Putamen (tissue), 1 donor: ENCODE measurements around the gene PTPRG.
A peak's percentile ranks its signal among the peaks of the same experiment; 100 is the strongest.

Source experiments
- DNase-seq: peaks from one replicate; pipeline ENCODE4 v3.0.0-alpha.2; 2016; ENCODE audit warnings: low spot score

The PTPRG gene

DNA sequence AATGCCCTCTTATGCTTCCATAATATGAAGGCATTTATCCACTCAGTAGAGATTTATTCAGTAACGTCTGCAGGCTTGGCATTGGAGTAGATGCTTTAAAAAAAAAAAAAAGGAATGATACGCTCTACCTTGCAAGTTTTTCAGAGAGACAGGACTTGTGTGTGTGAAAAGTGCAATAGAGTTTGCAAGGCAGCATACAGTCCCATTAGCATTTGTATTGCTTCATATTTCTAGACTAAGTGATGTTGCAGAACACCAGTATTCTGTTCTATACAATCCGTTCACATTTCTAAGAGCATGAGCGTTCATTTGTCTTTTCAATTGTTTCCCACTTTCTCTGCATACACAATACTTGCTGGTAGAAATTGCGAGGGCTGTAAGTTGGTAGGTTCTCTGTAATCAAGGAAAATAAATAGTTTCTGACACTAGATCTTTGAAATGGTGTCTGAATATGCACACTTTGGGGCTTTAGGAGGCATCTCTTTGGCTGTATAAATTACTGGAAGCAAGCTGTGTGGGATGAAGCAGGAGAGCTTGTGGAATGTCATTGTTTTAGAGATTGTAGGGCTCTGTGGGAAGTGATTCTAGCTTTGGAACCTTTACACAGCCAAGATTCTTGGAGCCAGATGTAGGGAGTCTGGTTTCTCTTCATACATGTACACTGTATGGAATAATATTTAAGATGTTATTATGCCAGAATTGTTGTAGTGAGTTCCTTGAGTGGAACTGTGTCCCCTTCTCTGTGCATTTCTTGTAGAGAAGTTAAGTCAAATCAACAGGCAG is 549.3 kb downstream of the PTPRG start:
- DNase-seq = no peak

DNA sequence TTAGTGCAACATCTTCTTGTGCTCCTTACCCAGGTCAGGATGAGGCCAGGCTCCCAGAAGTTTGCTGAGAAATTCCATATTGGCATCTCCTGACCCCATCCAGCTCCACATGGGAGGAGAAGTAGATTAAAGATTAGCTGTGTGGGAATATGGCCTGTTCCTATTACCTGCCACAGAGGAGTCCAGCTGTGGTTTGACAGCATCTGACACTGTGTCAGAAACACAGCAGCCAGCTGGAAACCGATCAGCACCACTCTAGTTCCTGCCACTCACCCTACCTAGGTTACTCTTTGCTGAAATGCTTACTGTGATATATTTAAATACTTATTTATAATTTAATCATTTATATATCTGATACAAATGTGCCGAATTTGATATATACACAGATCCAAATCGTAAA is 551.7 kb downstream of the PTPRG start:
- no peak for DNase-seq

DNA sequence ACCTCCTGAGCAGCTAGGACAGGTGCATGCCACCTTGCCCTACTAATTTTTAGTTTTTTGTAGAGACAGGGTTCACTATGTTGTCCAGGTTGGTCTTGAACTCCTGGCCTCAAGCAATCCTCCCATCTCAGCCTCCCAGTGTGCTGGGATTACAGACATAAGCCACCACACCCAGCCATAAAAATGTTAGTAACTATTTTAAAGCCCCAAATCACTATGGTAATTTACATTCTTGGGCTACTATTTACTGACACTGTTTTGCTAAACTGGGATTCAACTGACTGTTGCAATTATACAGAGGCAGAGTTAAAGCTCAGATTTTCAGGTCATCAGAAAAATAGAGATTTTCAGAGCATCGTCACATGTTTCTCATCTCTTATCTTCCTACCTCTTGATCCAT is 553.4 kb downstream of the PTPRG start:
- no peak for DNase-seq

DNA sequence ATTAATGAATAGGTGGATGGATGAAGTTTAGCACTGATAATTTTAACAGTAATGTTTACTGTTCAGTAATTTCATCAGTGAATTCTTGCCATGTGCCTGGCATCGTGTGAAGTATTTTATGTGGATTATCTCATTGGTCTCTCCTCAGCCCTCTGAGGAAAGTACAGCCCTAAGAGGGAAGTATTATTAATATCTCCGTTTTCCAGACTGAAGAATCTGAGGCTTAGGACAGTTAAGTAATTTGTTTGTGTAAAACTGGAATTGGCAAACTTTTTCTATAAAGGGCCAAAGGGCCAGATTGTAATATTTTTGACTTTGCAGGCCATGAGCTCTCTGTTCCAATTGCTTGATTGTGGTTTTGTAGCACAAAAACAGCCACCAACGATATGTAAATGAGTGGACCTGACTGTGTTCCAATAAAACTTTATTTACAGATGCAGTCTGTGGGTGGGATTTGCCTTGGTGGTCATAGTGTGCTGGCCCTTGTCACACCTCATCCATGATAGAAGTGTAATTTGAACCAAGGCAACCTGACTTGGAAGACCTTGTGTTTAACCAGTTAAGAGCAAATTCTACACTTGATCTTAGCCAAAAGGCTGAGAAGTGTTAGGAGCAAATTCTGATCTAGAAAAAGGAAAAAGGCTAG is 556.7 kb downstream of the PTPRG start:
- no peak for DNase-seq

DNA sequence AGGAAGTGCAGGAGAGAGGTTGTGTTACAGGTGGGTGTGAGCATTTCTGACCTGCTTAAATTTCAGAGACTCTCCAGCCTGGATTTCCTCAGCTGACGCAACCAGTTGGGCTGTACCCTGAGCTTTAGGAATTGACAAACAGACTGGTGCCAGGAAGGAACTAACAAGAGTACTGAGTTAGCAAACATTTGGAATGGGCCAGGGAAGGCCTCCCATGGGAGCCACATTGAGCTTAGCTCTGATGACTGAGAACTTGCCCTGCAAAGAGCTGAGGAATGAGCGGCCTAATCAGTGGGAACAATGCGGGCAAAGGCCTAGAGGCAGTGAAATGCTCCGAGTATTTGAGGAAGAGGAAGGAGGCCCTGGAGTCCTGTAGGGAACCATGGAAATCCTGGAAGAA is 557.8 kb downstream of the PTPRG start:
- DNase-seq = no peak

DNA sequence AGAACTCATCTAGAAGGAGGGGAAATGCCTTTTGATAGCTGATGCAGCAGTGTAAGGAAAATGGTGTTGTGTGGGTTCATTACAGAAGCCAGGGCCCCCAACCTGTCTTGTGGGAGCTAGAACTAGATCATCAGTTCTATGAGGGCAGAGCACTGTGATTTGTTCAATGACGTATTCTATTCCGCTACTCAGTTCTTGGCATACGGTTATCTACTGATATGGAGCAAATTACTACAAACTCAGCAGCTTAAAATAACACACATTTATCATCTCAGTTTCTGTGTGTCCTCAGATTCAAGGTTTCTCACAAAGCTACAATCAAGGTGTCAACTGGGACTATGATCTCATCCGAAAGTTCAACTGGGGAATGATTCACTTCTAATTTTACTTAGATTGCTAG is 561.4 kb downstream of the PTPRG start:
- no peak for DNase-seq

DNA sequence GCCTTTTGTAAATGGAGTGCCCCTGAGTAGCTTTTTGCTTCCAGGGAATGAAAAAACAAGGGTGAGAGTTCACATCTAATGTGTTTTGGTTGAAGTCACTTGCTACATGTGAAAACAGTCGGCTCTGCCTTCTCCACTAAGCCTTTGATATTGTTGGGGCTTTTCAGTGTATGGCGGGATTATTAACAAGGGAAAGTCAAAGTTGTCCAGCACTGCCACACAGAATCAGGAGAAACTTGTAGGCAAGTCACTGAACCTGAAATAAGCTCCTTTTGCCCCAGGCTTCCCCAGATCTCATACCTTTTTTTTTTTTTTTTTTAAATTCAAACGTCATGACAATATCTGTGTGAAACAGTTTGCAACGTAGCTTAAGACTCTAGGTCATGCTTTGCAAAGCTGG is 564.0 kb downstream of the PTPRG start:
- DNase-seq = no peak

DNA sequence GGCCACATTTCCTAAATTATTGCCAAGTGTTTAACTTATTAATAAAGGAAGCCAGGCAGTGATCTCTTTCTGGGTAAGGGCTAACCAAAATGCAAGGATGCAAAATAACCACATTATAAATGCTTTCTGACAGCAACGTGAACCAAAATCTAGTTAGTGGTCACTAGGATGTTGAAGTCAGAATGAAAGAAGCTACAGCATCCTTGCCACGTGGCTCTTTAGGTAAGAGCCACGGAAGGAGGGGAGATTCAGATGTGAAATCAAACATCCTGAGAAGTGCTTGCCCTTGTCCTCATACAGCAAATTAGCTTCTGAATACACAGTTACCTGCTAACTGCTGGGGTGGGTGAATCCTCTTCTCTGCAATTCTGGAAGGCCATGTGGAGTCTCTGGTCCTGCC is 565.7 kb downstream of the PTPRG start:
- DNase-seq = no peak

DNA sequence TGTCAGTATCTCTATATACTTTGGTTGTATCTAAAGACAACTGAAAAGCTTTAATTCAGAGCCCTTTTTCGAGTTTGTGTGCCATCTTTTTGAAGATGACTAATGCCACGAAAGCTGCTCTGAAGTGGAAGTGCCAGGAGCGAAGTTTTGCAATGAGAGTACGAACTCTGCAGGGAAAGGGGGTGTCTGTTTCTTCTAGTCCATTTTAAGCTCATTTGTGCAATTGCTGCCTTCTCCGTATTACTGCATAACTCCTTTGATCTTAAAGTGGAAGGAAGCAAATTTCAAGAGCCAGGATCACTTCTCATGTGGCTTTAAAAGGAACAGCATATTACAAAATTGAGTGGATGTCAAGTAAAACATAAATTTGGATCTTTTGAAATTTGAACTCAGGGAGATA is 566.7 kb downstream of the PTPRG start:
- DNase-seq = peak; percentile 35

DNA sequence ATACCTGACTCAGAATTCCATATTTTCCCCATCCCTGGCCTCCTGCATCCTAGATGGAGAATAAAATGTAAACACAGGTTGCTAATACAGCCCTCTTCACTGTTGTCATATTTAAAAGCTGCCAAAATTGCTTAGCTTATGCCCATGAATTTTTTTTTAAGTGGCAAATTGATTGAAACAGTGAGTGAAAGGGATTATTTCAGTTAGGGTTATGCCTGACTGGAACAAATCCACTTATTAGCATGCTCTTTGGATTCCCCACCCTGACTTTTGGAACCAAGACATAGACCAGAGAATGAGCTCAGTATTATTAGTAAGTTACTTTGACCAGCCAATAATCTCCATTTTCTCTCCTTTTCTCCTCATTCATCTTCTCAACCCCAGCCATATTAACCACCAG is 567.3 kb downstream of the PTPRG start:
- DNase-seq = no peak

DNA sequence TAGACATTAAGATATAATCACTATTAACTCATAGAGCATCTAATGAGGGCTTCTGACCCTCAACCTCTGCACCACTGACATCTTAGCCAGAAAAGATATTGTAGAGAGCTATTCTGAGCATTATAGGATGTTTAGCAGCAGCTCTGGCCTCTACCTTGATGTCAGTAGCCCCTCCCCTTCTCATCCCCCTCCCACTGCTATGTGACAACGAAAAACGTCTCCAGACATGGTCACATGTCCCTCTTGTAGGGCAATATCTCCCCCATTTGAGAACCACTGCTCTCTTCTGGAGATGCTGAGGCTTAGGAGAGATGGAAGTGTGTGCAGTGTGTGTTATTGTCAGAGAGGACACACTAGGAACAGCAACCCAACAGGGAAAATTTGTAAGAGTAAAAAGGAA is 569.7 kb downstream of the PTPRG start:
- DNase-seq = no peak

DNA sequence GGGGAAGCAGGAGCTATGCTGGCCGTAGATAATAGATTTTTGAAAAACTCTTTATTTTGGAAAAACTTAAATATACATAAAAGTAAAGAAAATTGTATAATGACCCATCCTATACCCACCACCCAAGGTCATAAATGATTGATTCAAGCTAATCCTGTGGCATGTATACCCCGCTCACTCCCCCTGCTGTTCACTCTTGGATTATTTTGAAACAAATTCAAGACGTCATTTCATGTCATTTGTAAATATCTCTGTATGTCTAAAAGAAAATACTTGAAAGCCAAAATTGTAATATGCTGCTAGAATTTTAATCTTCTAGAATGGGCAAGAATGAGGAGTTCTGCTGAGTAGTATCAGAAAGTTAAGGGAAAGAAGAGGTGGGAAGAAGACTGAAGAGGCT is 570.2 kb downstream of the PTPRG start:
- DNase-seq = no peak

DNA sequence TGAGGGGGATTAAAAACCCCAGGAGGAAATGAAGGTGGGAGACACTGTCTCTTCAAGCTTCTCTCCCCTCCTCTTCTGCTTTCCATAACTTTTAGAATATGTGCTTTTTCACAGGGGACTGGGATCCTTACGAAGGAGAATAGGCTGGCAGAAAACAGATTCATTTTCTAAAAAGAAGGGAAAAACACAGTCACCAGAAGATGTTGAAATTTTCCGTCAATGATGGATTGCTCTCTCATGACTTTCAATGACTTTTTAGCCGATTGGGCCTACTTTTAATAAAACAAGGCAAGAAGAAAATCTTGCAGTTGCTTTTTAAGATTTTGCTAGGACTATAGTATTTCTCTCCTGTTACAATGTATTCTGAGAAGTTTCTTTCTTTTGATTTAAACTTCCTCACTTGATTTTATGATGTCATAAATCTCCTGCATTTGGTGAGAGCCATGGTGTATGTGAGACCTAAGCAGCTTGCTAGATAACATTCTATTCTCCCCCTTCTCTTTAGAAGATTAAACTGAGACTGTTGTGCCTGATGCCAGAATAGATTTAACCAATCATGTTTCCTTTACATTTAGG is 570.7 kb downstream of the PTPRG start:
- DNase-seq = no peak

DNA sequence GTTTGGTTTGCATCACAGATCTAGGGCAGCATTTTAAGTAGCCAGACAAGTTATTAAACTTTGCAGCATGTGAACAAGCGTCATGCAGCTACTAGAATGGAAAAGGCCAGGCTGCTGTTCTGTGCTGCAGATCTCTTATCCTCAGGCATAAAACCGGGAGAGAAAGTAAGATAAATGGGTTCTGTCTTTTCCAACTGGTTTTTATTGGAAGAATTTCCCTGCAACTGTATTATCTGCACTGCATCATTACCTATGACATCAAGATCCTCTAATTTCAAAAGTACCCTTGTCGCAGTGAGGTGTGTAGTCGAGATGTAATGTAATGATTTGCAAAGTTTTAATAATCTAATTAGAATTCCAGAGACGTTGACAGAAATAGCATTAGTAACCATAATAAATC is 571.6 kb downstream of the PTPRG start:
- no peak for DNase-seq

DNA sequence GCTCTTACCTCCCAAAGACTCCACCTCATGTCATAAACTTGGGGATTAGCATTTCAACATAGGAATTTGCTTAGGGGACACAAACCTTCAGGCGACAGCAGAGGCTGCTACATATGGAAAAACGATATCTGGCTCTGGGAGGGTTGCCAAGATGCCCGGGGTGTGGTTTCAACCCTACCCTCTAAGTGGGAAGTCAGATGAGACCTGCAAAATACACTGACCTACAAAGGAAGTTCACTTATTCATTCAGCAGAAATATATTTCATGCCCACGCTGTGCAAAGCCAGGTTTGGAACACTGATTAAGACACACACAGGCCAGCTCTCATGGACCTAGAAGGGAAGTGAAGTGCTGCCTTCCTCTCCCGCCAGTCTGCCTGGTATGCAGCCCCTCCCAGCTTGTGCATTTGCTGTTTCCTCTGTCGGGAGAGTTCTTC is 572.7 kb downstream of the PTPRG start:
- no peak for DNase-seq

DNA sequence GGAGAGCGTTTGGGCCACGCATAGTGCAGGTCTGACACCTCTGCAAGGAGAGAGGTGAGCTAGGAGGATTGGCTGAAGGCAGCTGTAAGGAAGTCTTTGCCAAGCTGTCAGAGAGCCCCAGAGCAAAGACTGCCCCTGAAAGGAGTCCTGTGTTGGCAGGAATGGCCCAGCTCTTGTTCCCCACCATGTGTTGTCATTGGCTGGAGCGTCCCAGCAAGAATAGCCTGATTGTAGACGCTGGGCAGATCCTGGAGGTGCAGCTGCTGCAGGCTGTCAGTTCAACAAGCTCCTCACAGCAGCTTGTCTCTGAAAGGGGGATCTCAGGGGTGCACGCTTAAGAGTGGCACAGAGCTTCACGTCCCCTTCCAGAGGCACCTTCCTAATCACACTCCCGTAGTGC is 574.4 kb downstream of the PTPRG start:
- DNase-seq = no peak

DNA sequence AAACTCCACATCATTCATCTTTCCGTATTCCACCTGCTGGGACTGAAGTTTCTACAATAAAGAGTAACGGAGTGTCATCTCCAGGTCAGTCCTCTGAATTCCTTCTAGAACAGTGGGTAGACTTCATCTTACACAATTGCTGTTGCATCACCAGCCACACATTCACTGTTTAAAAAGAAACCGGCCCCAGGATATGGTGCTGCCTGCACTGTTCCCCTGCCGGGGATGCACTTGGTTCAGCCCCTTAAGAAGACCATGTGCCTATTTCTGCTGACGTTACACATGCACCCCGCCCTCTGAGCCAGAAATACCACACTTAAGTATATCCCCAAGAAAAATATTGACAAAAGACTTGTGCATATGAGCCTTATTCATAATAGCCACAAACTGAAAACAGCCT is 578.6 kb downstream of the PTPRG start:
- no peak for DNase-seq

DNA sequence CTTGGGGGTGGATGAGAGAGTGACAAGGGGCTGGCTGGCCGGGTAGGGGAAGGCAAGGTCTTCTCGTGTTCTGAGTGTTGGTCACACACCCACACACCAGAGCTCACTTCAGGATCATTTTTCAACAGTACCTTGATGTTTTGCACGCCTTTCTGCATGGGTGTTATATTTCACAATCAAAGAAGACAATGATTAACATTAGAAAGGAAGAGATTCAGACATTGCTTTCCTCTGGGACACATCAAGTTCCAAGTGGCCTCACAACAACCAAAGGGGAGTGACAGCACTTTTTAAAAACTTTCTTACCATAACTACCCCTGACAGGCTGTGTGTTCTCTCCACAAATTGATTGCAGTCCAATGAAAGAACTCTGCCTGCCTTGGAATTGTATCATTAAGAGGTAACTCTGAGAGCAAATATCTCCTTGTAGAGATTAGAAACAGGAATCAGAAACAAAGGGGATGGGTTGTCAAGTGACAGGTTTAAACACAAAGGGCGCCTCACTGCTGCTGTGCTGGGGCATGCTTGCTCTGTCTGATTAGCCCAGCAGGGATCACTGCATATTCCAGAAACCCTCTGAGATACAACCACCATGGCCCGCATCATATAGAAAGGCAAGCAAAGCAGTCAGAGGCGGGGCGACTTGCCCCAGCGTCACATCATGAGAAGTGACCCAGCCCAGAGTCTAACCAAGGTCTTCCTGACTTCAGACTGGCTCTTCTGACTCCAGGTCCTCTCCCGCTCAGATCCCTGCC is 581.1 kb downstream of the PTPRG start:
- DNase-seq = no peak

DNA sequence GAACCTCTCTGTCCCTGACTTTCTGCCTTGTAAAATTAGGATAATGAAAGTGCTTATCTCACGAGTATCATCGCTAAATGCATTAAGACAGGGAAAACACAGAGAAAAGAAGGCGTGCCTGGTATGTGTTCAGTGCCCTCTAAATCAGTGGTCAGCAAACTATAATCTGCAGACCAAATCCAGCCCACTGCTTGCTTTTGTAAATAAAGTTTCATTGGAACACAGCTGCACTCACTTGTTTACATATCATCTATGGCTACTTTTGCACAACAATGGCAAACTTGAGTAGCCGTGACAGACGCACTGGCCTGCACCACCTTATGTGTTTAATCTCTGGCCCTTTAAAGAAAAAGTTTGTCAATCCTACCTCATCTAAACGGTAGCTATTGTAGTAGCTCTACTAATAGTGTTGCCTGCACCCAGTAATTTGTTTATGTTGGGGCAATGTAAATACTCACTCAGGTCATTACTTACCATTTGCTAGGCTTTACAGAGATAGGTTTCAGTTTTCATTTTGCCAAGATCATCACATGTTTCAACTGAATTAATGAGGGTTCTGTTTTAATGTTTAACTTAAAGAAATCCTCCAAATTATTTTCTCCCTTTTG is 582.6 kb downstream of the PTPRG start:
- DNase-seq = no peak

DNA sequence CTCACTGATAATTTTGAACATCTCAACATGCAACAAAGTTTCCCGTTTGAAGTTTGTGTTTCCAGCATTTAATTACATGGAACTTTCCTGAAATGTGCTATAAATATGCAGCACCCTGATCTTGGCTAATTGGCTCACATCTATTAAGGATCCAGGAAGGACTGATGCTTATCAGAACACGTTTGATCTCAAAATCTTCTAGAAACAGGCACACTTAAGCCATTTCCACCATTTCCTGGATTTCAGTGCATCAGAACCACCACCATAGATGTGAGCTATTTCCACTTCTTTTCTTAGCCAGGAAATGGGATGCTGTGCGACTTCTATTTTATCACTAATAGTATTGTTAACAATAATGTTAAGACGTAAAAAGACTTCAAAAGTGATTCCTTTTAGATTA is 583.1 kb downstream of the PTPRG start:
- no peak for DNase-seq

DNA sequence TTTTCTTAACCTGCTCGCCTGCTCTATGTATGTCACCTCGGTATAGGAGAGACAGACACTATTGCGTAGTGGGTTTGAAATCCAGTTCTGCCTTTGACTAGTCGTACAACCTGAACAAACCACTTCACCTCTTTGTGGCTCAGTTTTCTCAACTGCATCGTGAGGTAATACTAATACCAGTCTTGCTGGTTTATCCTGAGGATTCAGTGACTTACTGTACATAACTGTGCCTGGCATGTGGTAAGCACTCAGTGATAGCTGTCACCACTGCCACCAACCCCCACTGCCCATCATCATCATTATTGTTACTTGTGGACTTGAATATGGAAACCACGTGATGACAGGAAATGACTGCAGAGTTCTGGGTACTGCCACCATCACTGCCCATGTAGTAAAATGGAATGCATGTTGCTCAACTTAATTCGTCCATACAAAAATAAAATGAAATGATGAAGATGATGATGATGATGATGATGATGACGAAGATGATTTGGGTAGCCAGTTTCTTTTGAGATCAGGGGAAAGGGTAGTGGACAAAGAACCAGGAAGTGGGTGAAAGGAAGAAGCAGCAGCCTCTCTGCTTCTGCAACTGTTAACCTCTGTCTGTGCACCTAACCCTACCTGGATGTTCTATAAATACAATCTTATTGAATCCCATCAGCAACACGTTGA is 583.9 kb downstream of the PTPRG start:
- no peak for DNase-seq

DNA sequence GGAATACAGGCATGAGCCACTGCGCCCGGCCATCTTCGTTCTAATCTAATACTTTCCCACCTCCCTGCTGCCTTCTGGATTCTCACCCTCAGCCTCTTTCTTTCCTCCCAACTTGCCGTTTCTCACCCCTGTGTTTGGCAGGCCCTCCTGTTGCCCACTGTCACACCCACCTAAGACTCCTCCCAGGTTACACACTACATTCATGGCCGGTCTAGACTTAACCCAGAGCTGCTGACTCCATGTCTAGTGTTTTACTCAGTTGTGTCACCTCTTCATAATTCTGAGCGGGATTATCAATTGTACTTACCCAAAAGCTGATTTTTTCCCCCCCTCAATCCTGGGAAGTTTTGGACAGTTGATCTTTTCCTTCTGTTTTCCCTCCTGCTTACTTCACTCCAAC is 588.2 kb downstream of the PTPRG start:
- DNase-seq = no peak
